H1 (cell line): ENCODE data around the gene PPP1R7.

Experiments used
- ASH2L ChIP-seq: fragments of 200-600, 300-600 bp; sonication (generic); IDR thresholded peaks from one replicate; pipeline ENCODE4 v1.7.1; 2017; ENCODE audit warnings: low read length
- CTCF ChIP-seq, 3 experiments: IDR thresholded peaks; 1 replicate in 2 of 3; 2 replicates in 1 of 3; pipeline versions ENCODE4 v1.5.1 to v1.6.1; 2011; ENCODE audit warnings: low read length in 3 of 3, mild to moderate bottlenecking in 3 of 3, inconsistent platforms in 2 of 3, low read depth in 1 of 3, moderate library complexity in 1 of 3; ENCODE audit not compliant: insufficient read depth in 1 of 3; ENCODE audit errors: control extremely low read depth in 1 of 3
- EGR1 ChIP-seq: IDR thresholded peaks from 2 replicates; pipeline ENCODE4 v1.6.1; 2011; ENCODE audit warnings: low read depth, low read length, borderline replicate concordance
- NRF1 ChIP-seq: IDR thresholded peaks from 2 replicates; pipeline ENCODE4 v1.6.1; 2011; ENCODE audit warnings: mild to moderate bottlenecking, low read depth, low read length, improper control_type of control experiment
- SIN3A ChIP-seq, 2 experiments: IDR thresholded peaks in 1 of 2; conservative IDR thresholded peaks in 1 of 2; 2 replicates each; pipeline ENCODE4 v1.6.1; 2011 to 2012; ENCODE audit warnings: low read length in 2 of 2, improper control_type of control experiment in 1 of 2, low read depth in 1 of 2, mild to moderate bottlenecking in 1 of 2
- SIX5 ChIP-seq: IDR thresholded peaks from 2 replicates; pipeline ENCODE4 v1.6.1; 2011; ENCODE audit warnings: mild to moderate bottlenecking, low read depth, low read length
- SP1 ChIP-seq: IDR thresholded peaks from 2 replicates; pipeline ENCODE4 v1.6.1; 2011; ENCODE audit warnings: low read depth, low read length
- SUZ12 ChIP-seq: fragments of 200-600 bp; sonication (generic); IDR thresholded peaks from 2 replicates; pipeline ENCODE4 v1.6.1; 2012; ENCODE audit warnings: mild to moderate bottlenecking, inconsistent platforms, low read length, moderate library complexity, mixed read lengths
- TAF1 ChIP-seq: IDR thresholded peaks from 2 replicates; pipeline ENCODE4 v1.6.1; 2011; ENCODE audit warnings: mild to moderate bottlenecking, low read depth, low read length
- TCF12 ChIP-seq: IDR thresholded peaks from 2 replicates; pipeline ENCODE4 v1.6.1; 2011; ENCODE audit warnings: low read depth, mild to moderate bottlenecking, low read length

DNA sequence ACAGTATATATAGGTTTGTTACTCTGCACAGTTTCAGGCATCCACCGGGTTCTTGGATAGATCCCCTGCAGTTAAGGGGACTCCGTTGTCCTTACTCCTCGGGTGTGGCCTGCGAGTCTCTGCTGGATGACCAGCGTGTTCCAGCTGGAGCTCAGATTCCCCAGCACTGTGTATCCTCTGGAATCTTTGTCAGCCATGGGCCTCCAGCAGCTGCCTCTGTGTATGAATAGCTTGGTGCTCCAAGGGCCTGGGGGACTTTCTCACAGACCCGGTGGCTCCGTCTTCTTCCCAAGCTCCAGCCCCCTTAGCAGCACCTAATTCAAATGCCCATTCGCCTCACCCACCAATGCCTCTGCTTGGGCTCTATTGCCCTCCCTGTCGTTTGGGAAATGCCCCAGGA lies 44.5 kb downstream of the PPP1R7 start:
- TF ChIP-seq CTCF (IDR thresholded peaks at IDR 0.05; ENCODE audit: control extremely low read depth in 1 of 3, insufficient read depth in 1 of 3, low read depth in 1 of 3, low read length in 3 of 3) = no peak
- TF ChIP-seq SIN3A (conservative IDR thresholded peaks at IDR 0.05 in 1 of 2, IDR thresholded peaks at IDR 0.05 in 1 of 2; ENCODE audit: low read depth in 1 of 2, low read length in 2 of 2) = no peak
- no peak for TF ChIP-seq ASH2L
- no peak for TF ChIP-seq SP1
- no peak for TF ChIP-seq SIX5
- TF ChIP-seq EGR1 = no peak
- no peak for TF ChIP-seq NRF1
- no peak for TF ChIP-seq SUZ12
- no peak for TF ChIP-seq TCF12
- no peak for TF ChIP-seq TAF1
